Raji (cell line): ENCODE results near the gene TSPAN12.

ENCODE experiments used
- POLR2A ChIP-seq: IDR thresholded peaks from 2 replicates; pipeline ENCODE4 v1.6.1; 2011; ENCODE audit warnings: low read depth, low read length, control low read depth; ENCODE audit not compliant: insufficient read depth

TSPAN12 gene

DNA sequence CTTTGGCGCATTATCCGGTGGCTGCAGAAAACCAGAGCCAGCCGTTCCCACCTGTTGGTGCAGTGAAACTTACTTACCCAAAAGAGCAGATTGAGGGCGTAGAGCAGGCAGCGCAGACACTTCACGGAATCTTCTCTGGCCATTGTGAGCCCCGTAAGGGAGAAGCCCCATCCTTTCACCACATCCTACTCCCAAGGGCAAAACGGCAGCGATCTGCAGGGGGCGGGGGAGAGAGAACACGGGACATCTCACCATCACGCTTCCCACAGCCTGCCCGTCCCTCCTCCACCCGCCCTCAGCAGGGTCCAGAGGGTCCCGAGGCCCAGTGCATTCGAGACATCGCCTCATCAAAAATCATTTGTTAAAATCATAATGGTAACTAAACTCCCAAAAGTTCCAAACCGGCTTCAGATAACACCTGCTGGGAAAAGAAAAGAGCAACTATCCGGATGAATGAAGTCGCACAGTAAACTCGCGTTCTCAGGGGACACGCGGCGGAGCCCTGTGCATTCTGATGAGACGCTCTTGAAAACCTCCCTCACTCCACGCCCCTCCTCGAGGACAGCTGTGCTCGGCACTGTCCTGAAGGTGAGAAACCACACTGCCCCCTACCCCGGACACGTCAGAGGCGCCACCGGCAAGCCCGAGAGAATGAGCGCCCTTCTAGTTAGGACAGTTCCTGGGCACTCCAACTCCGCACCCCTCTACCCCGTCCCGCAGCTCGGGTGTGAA lies 1.2 kb downstream of the TSPAN12 start:
- TF ChIP-seq POLR2A, result no peak

- no peak for TF ChIP-seq POLR2A
Observed at GRCh38 chr7:120856198-120856597, 1.7 kb downstream of the TSPAN12 start.

DNA sequence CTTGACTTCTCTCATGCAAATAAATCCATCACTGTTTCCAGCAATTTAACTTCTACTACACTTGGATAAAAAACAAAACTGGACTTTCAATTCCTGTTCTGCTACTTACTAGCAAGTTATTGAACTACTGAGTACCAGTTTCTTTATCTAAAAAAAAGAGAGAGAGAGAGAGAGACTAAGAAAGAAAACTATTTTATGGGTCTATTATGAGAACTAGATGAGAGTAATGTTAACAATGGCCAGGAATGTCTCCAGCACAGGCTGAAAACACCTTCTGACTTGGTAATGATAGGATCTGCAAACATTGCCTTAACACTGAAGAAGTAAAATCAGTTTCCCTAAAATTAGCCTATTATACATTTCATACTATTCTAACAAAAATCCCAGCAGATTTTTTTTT lies 5.2 kb downstream of the TSPAN12 start:
- no peak for TF ChIP-seq POLR2A

- TF ChIP-seq POLR2A, result no peak
Observed at GRCh38 chr7:120843109-120843508, 14.8 kb downstream of the TSPAN12 start.

GRCh38 chr7:120842121-120842621 lies 15.8 kb downstream of the TSPAN12 start:
- no peak for TF ChIP-seq POLR2A

GRCh38 chr7:120841608-120842007 lies 16.3 kb downstream of the TSPAN12 start:
- TF ChIP-seq POLR2A, result no peak

GRCh38 chr7:120838281-120838682 lies 19.7 kb downstream of the TSPAN12 start:
- no peak for TF ChIP-seq POLR2A

DNA sequence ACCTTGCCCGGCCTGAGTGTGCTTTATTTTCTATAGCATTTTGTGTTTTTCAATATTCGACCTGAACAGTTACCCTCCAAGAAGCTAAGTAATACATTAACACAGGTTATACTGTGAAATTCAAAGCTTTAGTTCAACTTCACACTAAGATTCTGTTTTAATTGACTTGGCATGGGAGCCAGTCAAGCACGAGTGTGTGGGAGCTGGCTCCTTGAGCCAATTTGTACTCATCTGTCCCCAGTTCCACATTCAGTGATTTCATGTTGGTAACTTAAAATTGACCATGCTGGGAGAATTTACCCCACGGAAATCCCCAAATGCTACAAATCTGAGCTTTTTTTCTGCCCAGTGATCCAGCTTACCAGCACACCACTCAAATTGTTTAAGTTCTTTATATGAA lies 20.3 kb downstream of the TSPAN12 start:
- TF ChIP-seq POLR2A, result no peak

- no peak for TF ChIP-seq POLR2A
Observed at GRCh38 chr7:120836556-120837115, 21.3 kb downstream of the TSPAN12 start.

DNA sequence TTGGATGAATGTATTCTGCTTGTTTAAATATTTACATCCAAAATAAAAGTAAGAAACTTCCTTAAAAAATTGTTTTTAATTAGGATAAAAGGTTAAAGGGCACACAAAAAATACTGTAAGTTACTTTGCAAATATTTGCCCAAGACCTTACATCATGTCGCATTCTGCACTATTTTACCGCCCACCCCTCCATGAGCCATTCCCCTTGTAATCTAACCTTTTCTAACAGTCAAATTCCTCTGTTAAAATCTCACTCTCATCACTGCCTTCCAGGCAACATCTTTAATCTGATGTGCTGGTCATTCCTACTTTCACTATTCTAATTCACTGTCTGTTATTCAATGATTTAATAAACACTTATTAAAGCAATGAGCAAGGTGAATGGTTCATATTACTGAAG lies 23.2 kb downstream of the TSPAN12 start:
- TF ChIP-seq POLR2A, result no peak

GRCh38 chr7:120833546-120833945 lies 24.4 kb downstream of the TSPAN12 start:
- no peak for TF ChIP-seq POLR2A

GRCh38 chr7:120832803-120833202 lies 25.1 kb downstream of the TSPAN12 start:
- no peak for TF ChIP-seq POLR2A

GRCh38 chr7:120831260-120831659 lies 26.7 kb downstream of the TSPAN12 start:
- no peak for TF ChIP-seq POLR2A

DNA sequence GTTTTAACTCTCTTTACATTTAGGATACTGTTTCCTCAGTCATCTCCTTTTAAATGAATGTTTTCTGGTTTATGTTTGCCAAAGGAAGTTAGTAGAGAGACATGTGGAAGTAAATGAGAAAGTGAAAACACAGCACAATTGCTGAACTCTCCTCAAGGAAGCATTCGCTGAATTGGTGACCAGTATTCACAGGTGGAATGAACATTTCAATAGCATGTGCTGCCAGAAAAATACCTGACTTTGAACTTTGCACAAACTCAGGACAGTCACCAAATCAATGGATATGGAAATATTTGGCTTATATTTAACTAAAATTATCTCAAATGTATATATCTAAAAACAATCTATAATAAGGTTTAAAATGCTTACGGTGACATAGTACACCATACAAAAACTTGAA lies 28.5 kb downstream of the TSPAN12 start:
- no peak for TF ChIP-seq POLR2A

- TF ChIP-seq POLR2A, result no peak
Observed at GRCh38 chr7:120828528-120828927, 29.4 kb downstream of the TSPAN12 start.

DNA sequence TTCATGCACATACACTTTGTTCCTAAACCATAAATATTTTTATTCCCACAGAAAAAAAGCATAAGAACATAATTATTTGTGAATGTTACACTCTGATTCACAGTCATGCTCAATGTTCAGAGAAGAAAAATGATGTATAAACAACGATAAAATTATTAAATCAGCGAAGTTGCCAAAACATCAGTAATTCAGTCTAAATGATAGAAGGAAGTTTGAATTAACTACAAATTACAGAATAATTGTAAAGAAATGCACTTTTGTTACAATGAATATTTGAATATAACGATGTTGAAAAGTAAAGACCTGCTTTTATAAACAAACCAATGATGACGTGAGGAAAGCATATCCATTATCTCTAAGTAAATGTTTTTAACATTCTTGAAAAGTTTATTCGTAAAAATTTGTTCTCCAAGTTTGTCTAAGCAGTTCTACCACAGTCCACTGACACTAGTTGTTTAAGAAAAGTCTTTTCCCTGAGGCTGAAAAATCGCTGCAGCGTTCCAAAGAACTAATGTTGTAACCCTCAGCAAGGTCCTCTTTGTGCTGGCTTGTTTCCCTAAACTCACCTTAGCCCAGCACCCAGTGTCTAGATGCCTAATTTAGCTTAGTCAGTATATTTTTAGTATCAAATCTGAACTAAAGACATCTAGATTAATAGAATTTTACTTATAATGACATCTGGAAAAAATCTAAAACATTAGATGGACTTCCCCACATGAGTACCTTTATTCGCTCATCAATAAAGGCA lies 30.4 kb downstream of the TSPAN12 start:
- TF ChIP-seq POLR2A, result no peak

- no peak for TF ChIP-seq POLR2A
Observed at GRCh38 chr7:120825576-120825975, 32.4 kb downstream of the TSPAN12 start.

DNA sequence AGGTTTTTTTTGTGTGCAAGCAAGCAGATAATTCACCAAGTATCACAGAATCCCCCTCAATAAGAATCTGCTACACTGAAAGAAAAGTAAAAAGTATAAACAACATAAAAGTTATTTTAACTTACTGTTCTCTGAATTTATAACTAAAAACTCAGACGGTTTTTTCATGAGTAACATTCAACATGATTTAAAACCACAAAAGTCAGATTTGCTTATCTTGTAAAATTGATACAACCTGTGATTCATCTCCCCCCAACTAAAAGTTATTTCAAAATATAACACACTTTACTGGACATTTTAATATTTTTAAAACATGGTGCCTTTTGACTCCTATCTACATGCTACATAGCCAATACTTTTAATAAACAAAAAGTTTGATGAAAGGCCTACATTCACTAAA lies 32.8 kb downstream of the TSPAN12 start:
- TF ChIP-seq POLR2A, result no peak
